ENCODE measurements around the gene PEX14.

Gene PEX14

DNA sequence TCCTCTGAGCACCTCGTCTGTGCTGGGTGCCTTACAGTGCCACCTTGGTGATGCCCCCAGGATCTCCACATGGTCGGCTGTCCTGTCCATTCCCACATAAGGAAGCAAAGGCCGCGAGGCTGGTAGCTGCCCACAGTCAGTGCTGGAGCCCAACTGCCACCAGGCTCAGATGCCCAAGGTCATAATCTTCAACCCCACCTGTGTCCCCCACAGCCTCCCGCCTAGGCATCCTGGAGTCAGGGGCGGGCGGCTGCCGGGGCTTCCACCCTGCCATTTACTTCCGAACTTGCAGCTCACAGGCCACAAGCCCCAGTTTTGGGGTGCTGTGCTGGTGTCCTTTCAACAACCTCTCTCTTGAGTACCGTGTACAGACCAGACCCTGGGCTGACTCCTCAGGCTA lies 195.4 kb downstream of the PEX14 start:
- Histone ChIP-seq H3K36me3 (replicated peaks; ENCODE audit: low read depth, low read length) (no peaks in the 10 kb centered on the region), H3K4me2 (ENCODE audit: low read length) (no peak overlapping the region), H4K20me1 (ENCODE audit: insufficient read depth, low read length) (no peaks in the 10 kb centered on the region), H3K27ac (ENCODE audit: low read length) (no peak overlapping the region), H2AFZ (ENCODE audit: low read depth, low read length) (no peak overlapping the region), H3K4me1 (ENCODE audit: low read length) (no peaks in the 10 kb centered on the region), H3K9ac (ENCODE audit: low read length) (no peak overlapping the region), H3K27me3 (ENCODE audit: low read depth, low read length) (no peaks in the 10 kb centered on the region), H3K4me3 (ENCODE audit: low read length) (no peak overlapping the region), H3K9me3 (ENCODE audit: insufficient read depth, low read length) (no peaks in the 10 kb centered on the region), H3K79me2 (ENCODE audit: low read length) (no peaks in the 10 kb centered on the region)
- no peak for TF ChIP-seq EZH2phosphoT487 (IDR thresholded peaks at IDR 0.05; ENCODE audit: low read depth)
- TF ChIP-seq, protein P1, sequence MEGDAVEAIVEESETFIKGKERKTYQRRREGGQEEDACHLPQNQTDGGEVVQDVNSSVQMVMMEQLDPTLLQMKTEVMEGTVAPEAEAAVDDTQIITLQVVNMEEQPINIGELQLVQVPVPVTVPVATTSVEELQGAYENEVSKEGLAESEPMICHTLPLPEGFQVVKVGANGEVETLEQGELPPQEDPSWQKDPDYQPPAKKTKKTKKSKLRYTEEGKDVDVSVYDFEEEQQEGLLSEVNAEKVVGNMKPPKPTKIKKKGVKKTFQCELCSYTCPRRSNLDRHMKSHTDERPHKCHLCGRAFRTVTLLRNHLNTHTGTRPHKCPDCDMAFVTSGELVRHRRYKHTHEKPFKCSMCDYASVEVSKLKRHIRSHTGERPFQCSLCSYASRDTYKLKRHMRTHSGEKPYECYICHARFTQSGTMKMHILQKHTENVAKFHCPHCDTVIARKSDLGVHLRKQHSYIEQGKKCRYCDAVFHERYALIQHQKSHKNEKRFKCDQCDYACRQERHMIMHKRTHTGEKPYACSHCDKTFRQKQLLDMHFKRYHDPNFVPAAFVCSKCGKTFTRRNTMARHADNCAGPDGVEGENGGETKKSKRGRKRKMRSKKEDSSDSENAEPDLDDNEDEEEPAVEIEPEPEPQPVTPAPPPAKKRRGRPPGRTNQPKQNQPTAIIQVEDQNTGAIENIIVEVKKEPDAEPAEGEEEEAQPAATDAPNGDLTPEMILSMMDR (IDR thresholded peaks at IDR 0.05; ENCODE audit: low read depth, low read length): no peak

DNA sequence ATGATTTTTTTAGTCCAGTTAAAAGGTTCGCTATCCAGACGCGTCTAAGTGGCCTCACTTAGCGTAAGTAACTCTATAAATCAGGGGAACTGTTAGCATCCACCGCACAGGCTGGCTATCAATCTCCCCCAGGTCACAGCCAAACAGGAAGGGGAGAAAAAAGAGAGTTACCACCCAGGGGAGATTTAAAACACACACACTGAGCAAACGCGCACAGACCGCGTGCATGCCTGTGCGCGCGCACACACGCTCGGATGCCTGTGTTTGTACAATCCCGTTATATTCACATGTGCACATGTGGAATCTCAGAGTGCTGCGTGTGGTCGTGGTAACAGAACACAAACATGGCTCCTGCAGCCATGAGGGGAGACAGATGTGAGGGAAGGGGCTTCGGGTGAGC lies 196.3 kb downstream of the PEX14 start:
- Histone ChIP-seq H3K9me3 (ENCODE audit: insufficient read depth, low read length) (no peaks in the 10 kb centered on the region), H3K4me1 (ENCODE audit: low read length) (no peaks in the 10 kb centered on the region), H3K4me2 (ENCODE audit: low read length) (no peak overlapping the region), H3K79me2 (ENCODE audit: low read length) (no peaks in the 10 kb centered on the region), H3K27ac (ENCODE audit: low read length) (no peak overlapping the region), H3K4me3 (ENCODE audit: low read length) (no peak overlapping the region), H2AFZ (ENCODE audit: low read depth, low read length) (no peak overlapping the region), H3K9ac (ENCODE audit: low read length) (no peak overlapping the region), H4K20me1 (ENCODE audit: insufficient read depth, low read length) (no peaks in the 10 kb centered on the region), H3K27me3 (ENCODE audit: low read depth, low read length) (no peaks in the 10 kb centered on the region), H3K36me3 (replicated peaks; ENCODE audit: low read depth, low read length) (no peaks in the 10 kb centered on the region)
- TF ChIP-seq EZH2phosphoT487 (IDR thresholded peaks at IDR 0.05; ENCODE audit: low read depth): no peak
- TF ChIP-seq, protein P1 (IDR thresholded peaks at IDR 0.05; ENCODE audit: low read depth, low read length): no peak

DNA sequence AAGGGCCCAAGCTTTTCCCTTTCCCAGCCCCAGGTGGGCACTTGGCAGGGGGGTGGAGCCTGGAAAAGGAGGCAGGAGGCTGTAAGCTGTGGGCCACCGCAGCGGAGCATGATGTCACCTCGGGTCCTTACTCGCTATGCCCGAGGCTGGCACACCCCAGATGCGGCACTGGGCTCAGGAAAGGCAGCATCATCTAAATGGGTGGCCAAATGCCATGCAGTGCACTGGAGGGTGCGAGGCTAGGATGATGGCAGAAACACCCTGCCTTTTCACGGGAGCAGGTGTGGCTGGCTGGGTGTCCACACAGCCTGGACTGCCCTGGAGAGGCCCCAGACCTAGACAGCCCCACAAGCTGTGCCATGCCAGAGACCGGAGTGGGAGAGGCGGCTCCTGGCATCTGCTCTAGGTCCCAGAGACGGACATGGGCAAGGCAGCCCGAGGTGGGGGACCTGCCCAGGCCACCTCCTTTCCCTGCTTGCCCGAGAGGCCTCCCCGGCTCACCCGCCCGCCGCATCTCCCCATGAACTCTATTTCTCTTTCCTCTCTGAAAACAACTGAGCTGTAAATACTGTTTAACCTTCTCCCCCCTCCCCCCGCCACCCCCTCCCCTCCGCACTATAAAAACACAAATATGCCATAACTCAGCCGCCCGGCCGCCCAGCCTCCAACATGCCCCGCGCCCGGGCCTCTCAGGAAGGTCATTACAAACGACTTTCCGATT lies 197.0 kb downstream of the PEX14 start:
- H3K4me2 ChIP-seq (ENCODE audit: low read length): no peak overlapping the region
- H3K36me3 ChIP-seq (replicated peaks; ENCODE audit: low read depth, low read length): no peaks in the 10 kb centered on the region
- H2AFZ ChIP-seq (ENCODE audit: low read depth, low read length): no peak overlapping the region
- H3K4me3 ChIP-seq (ENCODE audit: low read length): no peak overlapping the region
- no peaks in the 10 kb centered on the region for H3K4me1 ChIP-seq (ENCODE audit: low read length)
- H4K20me1 ChIP-seq (ENCODE audit: insufficient read depth, low read length): no peaks in the 10 kb centered on the region
- no peak overlapping the region for H3K27ac ChIP-seq (ENCODE audit: low read length)
- no peaks in the 10 kb centered on the region for H3K9me3 ChIP-seq (ENCODE audit: insufficient read depth, low read length)
- no peak overlapping the region for H3K9ac ChIP-seq (ENCODE audit: low read length)
- H3K27me3 ChIP-seq (ENCODE audit: low read depth, low read length): no peaks in the 10 kb centered on the region
- no peak for TF ChIP-seq EZH2phosphoT487 (IDR thresholded peaks at IDR 0.05; ENCODE audit: low read depth)
- TF ChIP-seq, protein P1 (IDR thresholded peaks at IDR 0.05; ENCODE audit: low read depth, low read length): no peak
- H3K79me2 ChIP-seq (ENCODE audit: low read length): no peaks in the 10 kb centered on the region

DNA sequence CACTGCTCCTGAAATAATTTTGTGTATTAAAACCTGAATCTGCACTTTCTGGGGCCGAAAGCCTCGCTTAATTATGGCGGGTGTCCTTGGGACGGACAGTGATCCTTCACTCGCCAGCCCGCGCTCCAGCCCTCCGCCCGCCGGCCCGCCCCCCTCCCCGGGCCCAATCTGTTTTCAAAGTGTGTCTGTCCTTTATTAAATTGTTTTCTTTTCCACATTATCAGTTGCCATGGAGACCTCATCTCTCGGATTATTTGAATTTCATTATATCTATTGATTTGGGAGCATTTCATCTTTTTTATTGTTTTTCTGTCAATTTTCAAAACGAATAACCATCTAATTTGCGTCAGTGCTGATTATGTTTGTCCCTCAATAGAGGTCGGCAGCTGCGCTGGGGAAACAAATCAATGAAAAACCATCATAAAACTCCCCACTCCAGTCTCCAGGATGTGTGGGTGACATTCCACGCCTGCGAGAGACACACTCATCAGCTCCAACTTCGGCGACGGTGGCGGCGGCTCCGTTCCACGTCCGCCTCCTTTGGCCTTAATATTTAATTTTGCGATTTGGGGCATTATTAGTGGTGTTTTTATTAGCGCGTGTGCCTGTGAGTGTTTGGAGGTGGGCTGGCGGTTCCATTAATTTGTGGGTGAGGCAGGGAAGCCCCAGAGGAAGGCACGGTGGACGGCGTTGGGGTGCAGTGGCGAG lies 197.7 kb downstream of the PEX14 start:
- Histone ChIP-seq H3K36me3 (replicated peaks; ENCODE audit: low read depth, low read length) (no peaks in the 10 kb centered on the region), H3K4me1 (ENCODE audit: low read length) (no peaks in the 10 kb centered on the region), H4K20me1 (ENCODE audit: insufficient read depth, low read length) (no peaks in the 10 kb centered on the region), H3K27me3 (ENCODE audit: low read depth, low read length) (no peaks in the 10 kb centered on the region), H3K9ac (ENCODE audit: low read length) (no peak overlapping the region), H3K4me2 (ENCODE audit: low read length) (no peak overlapping the region), H3K27ac (ENCODE audit: low read length) (no peak overlapping the region), H3K9me3 (ENCODE audit: insufficient read depth, low read length) (no peaks in the 10 kb centered on the region), H3K4me3 (ENCODE audit: low read length) (no peak overlapping the region), H2AFZ (ENCODE audit: low read depth, low read length) (no peak overlapping the region), H3K79me2 (ENCODE audit: low read length) (no peaks in the 10 kb centered on the region)
- TF ChIP-seq EZH2phosphoT487 (IDR thresholded peaks at IDR 0.05; ENCODE audit: low read depth): no peak
- TF ChIP-seq, protein P1 (IDR thresholded peaks at IDR 0.05; ENCODE audit: low read depth, low read length): no peak

Measured in OCI-LY3 (cell line).